ENCODE measurements around the gene SACS.

Gene SACS

GRCh38 chr13:23292586-23292985, 140.9 kb downstream of the SACS start:
- DNase-seq (ENCODE audit: low read depth in 4 of 4, low spot score in 1 of 4) = no peak

GRCh38 chr13:23289917-23290357, 143.6 kb downstream of the SACS start:
- DNase-seq (ENCODE audit: low read depth in 4 of 4, low spot score in 1 of 4) = no peak

- no peak for DNase-seq (ENCODE audit: low read depth in 4 of 4, low spot score in 1 of 4)
Measured at GRCh38 chr13:23288995-23289394, 144.5 kb downstream of the SACS start.

GRCh38 chr13:23288564-23288963, 144.9 kb downstream of the SACS start:
- DNase-seq (ENCODE audit: low read depth in 4 of 4, low spot score in 1 of 4) = no peak

GRCh38 chr13:23279321-23279720, 154.2 kb downstream of the SACS start:
- DNase-seq (ENCODE audit: low read depth in 4 of 4, low spot score in 1 of 4) = no peak

All from stimulated activated CD4-positive, alpha-beta T cell treated with anti-CD3 and anti-CD28 coated beads, Interleukin-1b, Interleukin-23, amount 100 ng/mL, for 24 hours (primary cell).